Endothelial cell (in vitro differentiated cells): ENCODE results near the gene POU2F1. TPM values are rescaled to one million over a fixed set of nuclear protein-coding genes. Genes with fewer than 3 reads are reported as not detected.

Experiments
- DNase-seq: peaks from one replicate; pipeline ENCODE4 v3.0.0; 2021; ENCODE audit warnings: low spot score
- H3K27ac Mint-ChIP-seq: one replicate; pipeline ENCODE4 v1.8.0; 2021; ENCODE audit warnings: mixed read lengths, inconsistent platforms; ENCODE audit not compliant: unreplicated experiment
- H3K27me3 Mint-ChIP-seq: one replicate; pipeline ENCODE4 v1.8.0; 2021; ENCODE audit warnings: mild to moderate bottlenecking, moderate library complexity, mixed read lengths, inconsistent platforms; ENCODE audit not compliant: unreplicated experiment
- H3K36me3 Mint-ChIP-seq: one replicate; pipeline ENCODE4 v1.8.0; 2021; ENCODE audit warnings: mild to moderate bottlenecking, low read depth, mixed read lengths, inconsistent platforms; ENCODE audit not compliant: unreplicated experiment
- H3K4me1 Mint-ChIP-seq: one replicate; pipeline ENCODE4 v1.8.0; 2021; ENCODE audit warnings: mild to moderate bottlenecking, mixed read lengths, inconsistent platforms; ENCODE audit not compliant: unreplicated experiment
- H3K4me3 Mint-ChIP-seq: one replicate; pipeline ENCODE4 v1.8.0; 2021; ENCODE audit warnings: mild to moderate bottlenecking, mixed read lengths, inconsistent platforms; ENCODE audit not compliant: unreplicated experiment
- H3K9me3 Mint-ChIP-seq: one replicate; pipeline ENCODE4 v1.8.0; 2021; ENCODE audit warnings: mixed read lengths, inconsistent platforms; ENCODE audit not compliant: unreplicated experiment
- CTCF ChIP-seq: fragments of 200-600 bp; sonication (generic); IDR thresholded peaks from one replicate; pipeline ENCODE4 v1.5.0; 2021; ENCODE audit warnings: antibody characterized with exemption; ENCODE audit not compliant: unreplicated experiment
- total RNA-seq: library from RNA; stranded (reverse); fragmentation: NEBNext Ultra II Directional; extraction: Animal tissue kit (Norgen Biotek cat#: 25700); gene quantifications from one replicate; pipeline ENCODE4 v1.2.1, GENCODE V29; 2021; ENCODE audit not compliant: unreplicated experiment

POU2F1 gene
- total RNA-seq, 1 donor from 2014 or later, result 24.5 TPM

GRCh38 chr1:167209044-167209443 lies 11.6 kb upstream of the POU2F1 start:
- H3K9me3 Mint-ChIP-seq, result no peaks in the 10 kb centered on the region
- H3K4me3 Mint-ChIP-seq, result no peak overlapping the region
- no peak overlapping the region for H3K27ac Mint-ChIP-seq
- peaks cover 8% of the 10 kb centered on the region for H3K36me3 Mint-ChIP-seq
- H3K27me3 Mint-ChIP-seq, result peaks cover 3% of the 10 kb centered on the region
- no peaks in the 10 kb centered on the region for H3K4me1 Mint-ChIP-seq
- no peak for TF ChIP-seq CTCF
- no peak for DNase-seq

- Mint-ChIP-seq H3K4me3 (no peak overlapping the region), H3K9me3 (no peaks in the 10 kb centered on the region), H3K27ac (no peak overlapping the region), H3K27me3 (peaks cover 3% of the 10 kb centered on the region), H3K36me3 (peaks cover 4% of the 10 kb centered on the region), H3K4me1 (no peaks in the 10 kb centered on the region)
- DNase-seq, result no peak
- no peak for TF ChIP-seq CTCF
Observed at GRCh38 chr1:167210966-167211674, 9.6 kb upstream of the POU2F1 start.

GRCh38 chr1:167212025-167212424 lies 8.7 kb upstream of the POU2F1 start:
- Mint-ChIP-seq H3K36me3 (peaks cover 4% of the 10 kb centered on the region), H3K27me3 (peaks cover 3% of the 10 kb centered on the region), H3K4me1 (no peaks in the 10 kb centered on the region), H3K27ac (no peak overlapping the region), H3K9me3 (no peaks in the 10 kb centered on the region), H3K4me3 (no peak overlapping the region)
- no peak for DNase-seq
- TF ChIP-seq CTCF, result no peak

GRCh38 chr1:167216809-167217208 lies 3.9 kb upstream of the POU2F1 start:
- no peak overlapping the region for H3K27ac Mint-ChIP-seq
- no peak overlapping the region for H3K4me3 Mint-ChIP-seq
- no peak for DNase-seq
- no peaks in the 10 kb centered on the region for H3K9me3 Mint-ChIP-seq
- no peak for TF ChIP-seq CTCF
- H3K36me3 Mint-ChIP-seq, result no peaks in the 10 kb centered on the region
- peaks cover 6% of the 10 kb centered on the region for H3K4me1 Mint-ChIP-seq
- H3K27me3 Mint-ChIP-seq, result peaks cover 2% of the 10 kb centered on the region

GRCh38 chr1:167219194-167219593 lies 1.5 kb upstream of the POU2F1 start:
- H3K4me1 Mint-ChIP-seq, result peaks cover 19% of the 10 kb centered on the region
- peaks cover 4% of the 10 kb centered on the region for H3K9me3 Mint-ChIP-seq
- peaks cover 8% of the 10 kb centered on the region for H3K36me3 Mint-ChIP-seq
- H3K27me3 Mint-ChIP-seq, result peaks cover 9% of the 10 kb centered on the region
- H3K27ac Mint-ChIP-seq, result peak overlapping the region; percentile 90
- peak overlapping the region; percentile 96 for H3K4me3 Mint-ChIP-seq
- DNase-seq, result no peak
- TF ChIP-seq CTCF, result no peak
